ENCODE measurements around the gene ZYG11B.
A peak's percentile ranks its signal among the peaks of the same experiment; 100 is the strongest.
"Not testable (repeated sequence)": the region's sequence is repeated elsewhere in the genome, so short reads cannot be mapped to it uniquely, and the experiment has no call there.

Gene ZYG11B

GRCh38 chr1:52759908-52760307 is 33.7 kb downstream of the ZYG11B start:
- DNase-seq = no peak

GRCh38 chr1:52767596-52768280 is 41.5 kb downstream of the ZYG11B start:
- DNase-seq = no peak

GRCh38 chr1:52769346-52770033 is 43.2 kb downstream of the ZYG11B start:
- no peak for DNase-seq

- no peak for DNase-seq
These were observed 45.1 kb downstream of the ZYG11B start for GRCh38 chr1:52771384-52771783.

GRCh38 chr1:52786148-52786547 is 59.9 kb downstream of the ZYG11B start:
- no peak for DNase-seq

- DNase-seq = not testable (repeated sequence)
These were observed 64.2 kb downstream of the ZYG11B start for GRCh38 chr1:52790429-52790828.

- DNase-seq = no peak
These were observed 65.8 kb downstream of the ZYG11B start for GRCh38 chr1:52792036-52792435.

GRCh38 chr1:52793717-52794116 is 67.5 kb downstream of the ZYG11B start:
- DNase-seq = not testable (repeated sequence)

GRCh38 chr1:52795464-52795863 is 69.2 kb downstream of the ZYG11B start:
- no peak for DNase-seq

GRCh38 chr1:52798331-52798730 is 72.1 kb downstream of the ZYG11B start:
- DNase-seq = no peak

- DNase-seq = no peak
These were observed 74.8 kb downstream of the ZYG11B start for GRCh38 chr1:52801011-52801410.

- DNase-seq = not testable (repeated sequence)
These were observed 77.8 kb downstream of the ZYG11B start for GRCh38 chr1:52804083-52804482.

- no peak for DNase-seq
These were observed 88.2 kb downstream of the ZYG11B start for GRCh38 chr1:52814465-52814864.

GRCh38 chr1:52820830-52821229 is 94.6 kb downstream of the ZYG11B start:
- DNase-seq = not testable (repeated sequence)

GRCh38 chr1:52825868-52826267 is 99.6 kb downstream of the ZYG11B start:
- peak in 1 of 2 experiments; percentile 2 for DNase-seq

- DNase-seq = no peak
These were observed 108.5 kb downstream of the ZYG11B start for GRCh38 chr1:52834798-52835197.

- no peak for DNase-seq
These were observed 109.8 kb downstream of the ZYG11B start for GRCh38 chr1:52836035-52836434.

GRCh38 chr1:52839175-52839574 is 112.9 kb downstream of the ZYG11B start:
- DNase-seq = not testable (repeated sequence)

- peak; percentile 13 to 24 for DNase-seq
These were observed 116.5 kb downstream of the ZYG11B start, which contains the start of gene ZYG11A for GRCh38 chr1:52842643-52843310. ZYG11A (plus strand) TSS chr1:52842760; CDS start chr1:52842884, 124 bp downstream.

- not testable (repeated sequence) for DNase-seq
These were observed 118.9 kb downstream of the ZYG11B start for GRCh38 chr1:52845119-52845518.

- no peak for DNase-seq
These were observed 122.2 kb downstream of the ZYG11B start for GRCh38 chr1:52848423-52848822.

GRCh38 chr1:52850951-52851350 is 124.7 kb downstream of the ZYG11B start:
- DNase-seq = no peak

GRCh38 chr1:52852854-52853253 is 126.6 kb downstream of the ZYG11B start:
- no peak for DNase-seq

- DNase-seq = no peak
These were observed 129.3 kb downstream of the ZYG11B start for GRCh38 chr1:52855584-52855983.
